C4-2B (cell line): ENCODE data around the gene PLA2G4F.

Source experiments
- H3K27ac ChIP-seq: fragments of 450-650 bp; 2 replicates; pipeline ENCODE4 v1.5.1; 2017
- CTCF ChIP-seq: fragments of 450-650 bp; conservative IDR thresholded peaks from 2 replicates; pipeline ENCODE4 v1.5.1; 2017; ENCODE audit warnings: mild to moderate bottlenecking
- ZFX ChIP-seq: fragments of 450-650 bp; IDR thresholded peaks from 2 replicates; pipeline ENCODE4 v1.6.1; 2017

PLA2G4F gene

GRCh38 chr15:42129364-42129763 lies 27.1 kb downstream of the PLA2G4F start:
- TF ChIP-seq ZFX = no peak
- TF ChIP-seq CTCF = no peak
- no peak overlapping the region for H3K27ac ChIP-seq

- no peak overlapping the region for H3K27ac ChIP-seq
- TF ChIP-seq ZFX = no peak
- no peak for TF ChIP-seq CTCF
Measured at GRCh38 chr15:42128476-42128875, 28.0 kb downstream of the PLA2G4F start.

DNA sequence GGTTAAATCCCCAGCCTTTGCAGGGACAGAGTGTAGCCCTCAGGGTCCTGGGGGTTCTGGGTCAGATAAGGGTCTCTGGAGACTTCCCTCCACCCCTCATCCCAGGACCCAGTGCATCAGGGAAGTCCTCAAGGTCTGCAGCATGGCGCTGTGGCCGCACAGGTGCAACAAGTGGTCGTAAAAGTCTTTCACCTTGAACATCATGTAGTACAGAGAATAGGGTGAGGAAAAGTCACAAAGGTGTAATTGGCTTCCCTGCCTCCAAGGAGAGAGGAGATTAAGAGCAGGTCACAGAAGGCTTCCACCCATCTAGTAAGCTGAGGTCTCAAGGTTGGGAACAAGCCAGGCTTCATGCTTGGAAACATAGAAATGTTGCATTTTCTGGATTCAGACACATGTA lies 32.9 kb downstream of the PLA2G4F start:
- no peak overlapping the region for H3K27ac ChIP-seq
- TF ChIP-seq CTCF = no peak

DNA sequence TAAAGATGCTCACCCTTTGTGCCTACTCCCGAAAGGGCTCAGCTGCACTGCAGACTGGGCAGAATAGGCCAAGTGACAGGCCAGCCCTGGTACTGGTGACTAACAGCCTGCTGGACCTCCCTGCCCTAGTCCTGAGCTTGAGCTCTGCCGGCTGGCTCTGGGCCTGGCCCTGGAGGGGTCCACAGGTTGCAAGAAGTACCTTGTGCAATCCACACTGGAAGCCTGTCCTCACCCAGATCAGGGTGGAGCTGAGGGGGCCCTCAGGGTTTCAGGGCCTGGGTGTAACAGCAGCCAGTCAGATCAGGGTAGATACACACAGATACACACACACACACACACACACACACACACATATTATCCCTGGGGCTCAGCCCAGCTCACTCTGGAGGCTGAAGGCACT lies 34.8 kb downstream of the PLA2G4F start:
- H3K27ac ChIP-seq = no peak overlapping the region
- no peak for TF ChIP-seq ZFX
- no peak for TF ChIP-seq CTCF

DNA sequence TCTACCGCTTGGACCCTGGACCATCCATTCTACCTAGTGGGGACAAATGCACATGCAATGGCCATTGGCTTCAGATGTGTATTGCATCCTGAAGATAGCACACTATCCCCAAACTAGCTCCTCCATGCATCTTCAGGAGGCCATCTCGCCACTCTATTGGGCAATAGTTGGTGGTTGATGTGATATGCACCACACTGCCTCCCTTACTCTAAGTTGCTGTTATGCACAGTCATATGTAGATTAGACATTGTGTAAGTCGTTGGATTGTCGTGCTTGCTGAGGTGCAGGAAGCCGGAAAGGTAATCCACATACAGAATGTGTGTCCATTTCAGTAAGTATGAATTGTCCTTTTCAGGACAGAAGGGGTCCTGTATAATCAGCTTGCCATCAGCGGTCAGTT lies 35.4 kb downstream of the PLA2G4F start:
- TF ChIP-seq ZFX = no peak
- no peak for TF ChIP-seq CTCF
- no peak overlapping the region for H3K27ac ChIP-seq

GRCh38 chr15:42120285-42120684 lies 36.2 kb downstream of the PLA2G4F start:
- peak overlapping the region; percentile 81; the same call in 1 of the 2 replicates for H3K27ac ChIP-seq
- TF ChIP-seq ZFX = no peak

DNA sequence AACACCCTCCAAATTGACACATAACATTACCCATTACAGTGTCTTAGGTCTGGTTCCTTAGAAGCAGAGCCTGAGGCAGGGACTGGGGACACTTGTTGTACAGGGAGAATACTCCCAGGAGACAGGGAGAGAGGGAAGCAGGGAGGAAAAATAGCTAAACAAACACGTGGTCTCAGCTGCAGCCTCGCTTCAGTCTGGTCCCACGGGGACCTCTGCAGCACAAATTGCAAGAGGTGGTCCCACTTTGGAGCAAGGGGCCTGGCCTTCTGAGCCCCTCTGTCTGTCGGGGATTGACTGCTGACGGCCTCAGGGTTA lies 37.0 kb downstream of the PLA2G4F start:
- H3K27ac ChIP-seq = peak overlapping the region; percentile 81
- TF ChIP-seq CTCF = no peak
- no peak for TF ChIP-seq ZFX

- TF ChIP-seq ZFX (no peak), CTCF (no peak)
- peak overlapping the region; percentile 81 for H3K27ac ChIP-seq
Measured at GRCh38 chr15:42118650-42119445, 37.6 kb downstream of the PLA2G4F start.
